H9 (cell line): Measurements from ENCODE around the gene AMIGO3. TPM values are rescaled to one million over a fixed set of nuclear protein-coding genes. Genes with fewer than 3 reads are reported as not detected.
A peak's percentile ranks its signal among the peaks of the same experiment; 100 is the strongest.

Experiments used
- DNase-seq: peaks from one replicate; pipeline ENCODE4 v3.0.0-alpha.2; 2017
- H2AFZ ChIP-seq: one replicate; pipeline ENCODE4 v1.6.1; 2013; ENCODE audit warnings: mild to moderate bottlenecking, low read length, control low read depth, moderate library complexity
- H2AK5ac ChIP-seq: 2 replicates; pipeline ENCODE4 v1.6.1; 2013; ENCODE audit warnings: low read length, control low read depth, mixed read lengths; ENCODE audit not compliant: insufficient read length
- H2BK120ac ChIP-seq: one replicate; pipeline ENCODE4 v1.6.1; 2013; ENCODE audit warnings: low read depth, mild to moderate bottlenecking, low read length, control low read depth, inconsistent platforms; ENCODE audit not compliant: poor library complexity, severe bottlenecking
- H2BK12ac ChIP-seq: 2 replicates; pipeline ENCODE4 v1.6.1; 2013; ENCODE audit warnings: low read length, control low read depth, mixed read lengths, low read depth; ENCODE audit not compliant: insufficient read length
- H2BK15ac ChIP-seq: 2 replicates; pipeline ENCODE4 v1.6.1; 2013; ENCODE audit warnings: low read depth, low read length, control low read depth
- H2BK20ac ChIP-seq: one replicate; pipeline ENCODE4 v1.6.1; 2013; ENCODE audit warnings: low read depth, mild to moderate bottlenecking, low read length, control low read depth, inconsistent platforms; ENCODE audit not compliant: poor library complexity, severe bottlenecking
- H2BK5ac ChIP-seq: 2 replicates; pipeline ENCODE4 v1.6.1; 2013; ENCODE audit warnings: low read length, control low read depth, mixed read lengths; ENCODE audit not compliant: insufficient read length
- H3K14ac ChIP-seq: 2 replicates; pipeline ENCODE4 v1.6.1; 2013; ENCODE audit warnings: low read length, control low read depth; ENCODE audit not compliant: insufficient read depth
- H3K18ac ChIP-seq: 2 replicates; pipeline ENCODE4 v1.6.1; 2013; ENCODE audit warnings: low read depth, mild to moderate bottlenecking, mixed read lengths, low read length, control low read depth; ENCODE audit not compliant: insufficient read length
- H3K23ac ChIP-seq: 2 replicates; pipeline ENCODE4 v1.6.1; 2013; ENCODE audit warnings: low read length, control low read depth, mixed read lengths, low read depth; ENCODE audit not compliant: insufficient read length
- H3K23me2 ChIP-seq: 2 replicates; pipeline ENCODE4 v1.6.1; 2013; ENCODE audit warnings: low read depth, mild to moderate bottlenecking, mixed read lengths, low read length, control low read depth; ENCODE audit not compliant: insufficient read length, poor library complexity, severe bottlenecking
- H3K27ac ChIP-seq: 2 replicates; pipeline ENCODE4 v1.5.1; 2013; ENCODE audit warnings: low read length, control low read depth, mixed read lengths, low read depth; ENCODE audit not compliant: insufficient read length
- H3K27me3 ChIP-seq: 2 replicates; pipeline ENCODE4 v1.6.1; 2013; ENCODE audit warnings: low read length, control low read depth, inconsistent platforms; ENCODE audit not compliant: insufficient read depth
- H3K4ac ChIP-seq: 2 replicates; pipeline ENCODE4 v1.6.1; 2013; ENCODE audit warnings: low read depth, mild to moderate bottlenecking, control low read depth, inconsistent platforms, low read length, moderate library complexity
- H3K4me1 ChIP-seq: 2 replicates; pipeline ENCODE4 v1.6.1; 2013; ENCODE audit warnings: low read length, control low read depth, inconsistent platforms; ENCODE audit not compliant: insufficient read depth
- H3K4me2 ChIP-seq: 2 replicates; pipeline ENCODE4 v1.6.1; 2013; ENCODE audit warnings: low read length, control low read depth, mixed read lengths; ENCODE audit not compliant: insufficient read length, insufficient read depth
- H3K56ac ChIP-seq: 2 replicates; pipeline ENCODE4 v1.6.1; 2013; ENCODE audit warnings: low read depth, mild to moderate bottlenecking, mixed read lengths, low read length, control low read depth; ENCODE audit not compliant: insufficient read length
- H3K79me1 ChIP-seq: 2 replicates; pipeline ENCODE4 v1.6.1; 2013; ENCODE audit warnings: low read depth, mild to moderate bottlenecking, moderate library complexity, low read length, control low read depth, inconsistent platforms; ENCODE audit not compliant: insufficient read depth, poor library complexity, severe bottlenecking
- H3K79me2 ChIP-seq: 2 replicates; pipeline ENCODE4 v1.6.1; 2013; ENCODE audit warnings: low read length, control low read depth, inconsistent platforms; ENCODE audit not compliant: insufficient read depth
- H3K9ac ChIP-seq: 2 replicates; pipeline ENCODE4 v1.6.1; 2013; ENCODE audit warnings: low read length, control low read depth, mixed read lengths; ENCODE audit not compliant: insufficient read length; ENCODE audit errors: extremely low read depth
- H3K9me3 ChIP-seq: one replicate; pipeline ENCODE4 v1.6.1; 2013; ENCODE audit warnings: low read depth, low read length, inconsistent platforms; ENCODE audit not compliant: control insufficient read depth
- H3T11ph ChIP-seq: one replicate; pipeline ENCODE4 v1.6.1; 2013; ENCODE audit warnings: mild to moderate bottlenecking, low read length, control low read depth, inconsistent platforms
- H4K20me1 ChIP-seq: one replicate; pipeline ENCODE4 v1.6.1; 2013; ENCODE audit not compliant: control insufficient read depth, insufficient read length, insufficient read depth
- H4K5ac ChIP-seq: 2 replicates; pipeline ENCODE4 v1.6.1; 2013; ENCODE audit warnings: low read depth, mild to moderate bottlenecking, mixed read lengths, low read length, control low read depth; ENCODE audit not compliant: insufficient read length
- H4K8ac ChIP-seq: replicated peaks from 2 replicates; pipeline ENCODE4 v1.6.1; 2013; ENCODE audit warnings: low read length, control low read depth, mixed read lengths, low read depth; ENCODE audit not compliant: insufficient read length
- H4K91ac ChIP-seq: 2 replicates; pipeline ENCODE4 v1.6.1; 2013; ENCODE audit warnings: low read depth, mild to moderate bottlenecking, moderate library complexity, mixed read lengths, low read length, control low read depth; ENCODE audit not compliant: insufficient read length
- H3K27ac Mint-ChIP-seq, 3 experiments: 2 replicates in 2 of 3; 3 replicates in 1 of 3; pipeline ENCODE4 v1.8.0; 2020 to 2021; ENCODE audit warnings: mixed read lengths in 3 of 3, mild to moderate bottlenecking in 1 of 3, moderate library complexity in 1 of 3
- H3K27me3 Mint-ChIP-seq: 2 replicates; pipeline ENCODE4 v1.8.0; 2021; ENCODE audit warnings: low read depth, mild to moderate bottlenecking, moderate library complexity, mixed read lengths
- H3K36me3 Mint-ChIP-seq, 3 experiments: 2 replicates in 2 of 3; 3 replicates in 1 of 3; pipeline ENCODE4 v1.8.0; 2020 to 2021; ENCODE audit warnings: low read depth in 3 of 3, mixed read lengths in 3 of 3; ENCODE audit not compliant: insufficient read depth in 1 of 3
- H3K4me1 Mint-ChIP-seq, 2 experiments: 2 replicates each; pipeline ENCODE4 v1.8.0; 2020; ENCODE audit warnings: mixed read lengths in 2 of 2
- H3K4me3 Mint-ChIP-seq, 2 experiments: 2 replicates in 1 of 2; 3 replicates in 1 of 2; pipeline ENCODE4 v1.8.0; 2020 to 2021; ENCODE audit warnings: mild to moderate bottlenecking in 2 of 2, mixed read lengths in 2 of 2, moderate library complexity in 1 of 2
- H3K9me3 Mint-ChIP-seq, 2 experiments: 2 replicates in 1 of 2; 3 replicates in 1 of 2; pipeline ENCODE4 v1.8.0; 2020; ENCODE audit warnings: mild to moderate bottlenecking in 2 of 2, mixed read lengths in 2 of 2, moderate library complexity in 1 of 2
- CTCF ChIP-seq: fragments of 200-600 bp; sonication (generic); conservative IDR thresholded peaks from 3 replicates; pipeline ENCODE4 v1.8.0; 2021; ENCODE audit warnings: antibody characterized with exemption, mild to moderate bottlenecking
- WGBS: extraction: QIAGEN DNeasy Blood & Tissue Kit; methylation state at CpG from one replicate; pipeline ENCODE4 v1.1.7; 2013; ENCODE audit warnings: missing lambda C conversion rate, low lambda C conversion rate, mixed read lengths; ENCODE audit not compliant: insufficient read length; ENCODE audit errors: extremely low coverage; 5-methylcytosine and 5-hydroxymethylcytosine counted together
- total RNA-seq: library from RNA; stranded (reverse); gene quantifications from 2 replicates; pipeline ENCODE4 v1.2.1, GENCODE V29; 2021

Gene AMIGO3
- total RNA-seq, 1 experiment from 2014 or later = 3.8 TPM

GRCh38 chr3:49674497-49674983 lies 44.9 kb downstream of the AMIGO3 start:
- no peak overlapping the region for H2AFZ ChIP-seq
- no peaks in the 10 kb centered on the region for H3K27me3 ChIP-seq
- H3K18ac ChIP-seq = no peak overlapping the region
- H3K4me1 Mint-ChIP-seq = peaks cover 12 to 17% of the 10 kb centered on the region in 2 experiments
- H3K9me3 ChIP-seq = no peaks in the 10 kb centered on the region
- no peak overlapping the region for H2BK120ac ChIP-seq
- no peak overlapping the region for H2AK5ac ChIP-seq
- no peaks in the 10 kb centered on the region for H3K9me3 Mint-ChIP-seq
- no peak overlapping the region for H3K56ac ChIP-seq
- H3K27ac ChIP-seq = no peak overlapping the region
- H3K23ac ChIP-seq = no peak overlapping the region
- no peaks in the 10 kb centered on the region; the same call in 1 of the 2 replicates for H3K79me2 ChIP-seq
- no peak overlapping the region for H4K91ac ChIP-seq
- H3K9ac ChIP-seq = peak overlapping the region; percentile 52
- 0 out of 3 replicates have a peak, but pooled peaks have one; percentile 13 for TF ChIP-seq CTCF
- H3K27me3 Mint-ChIP-seq = no peaks in the 10 kb centered on the region; the same call in 1 of the 2 replicates
- no peak for DNase-seq
- peak overlapping the region; percentile 93 for H3K4me2 ChIP-seq
- no peaks in the 10 kb centered on the region for H4K20me1 ChIP-seq
- peak overlapping the region in 1 of 3 experiments; percentile 55; a peak in 1 of 7 replicates for H3K27ac Mint-ChIP-seq
- peak overlapping the region; percentile 94 to 95 for H3K4me3 Mint-ChIP-seq
- H2BK5ac ChIP-seq = no peak overlapping the region
- no peak overlapping the region for H3K4ac ChIP-seq
- no peak overlapping the region for H4K8ac ChIP-seq
- H3T11ph ChIP-seq = no peak overlapping the region
- no peak overlapping the region for H4K5ac ChIP-seq
- 0 out of 2 replicates have a peak overlapping the region, but pooled peaks have one; percentile 34 for H3K14ac ChIP-seq
- H2BK12ac ChIP-seq = no peak overlapping the region
- no CpG with 5 or more reads among the region's 34 CpGs for WGBS
- peaks cover 23 to 36% (median 34%) of the 10 kb centered on the region in 3 experiments; a peak in 6 of 7 replicates for H3K36me3 Mint-ChIP-seq
- H3K79me1 ChIP-seq = peaks cover 4% of the 10 kb centered on the region
- peaks cover 8% of the 10 kb centered on the region for H3K23me2 ChIP-seq
- no peak overlapping the region for H2BK15ac ChIP-seq
- H3K4me1 ChIP-seq = no peaks in the 10 kb centered on the region; the same call in 1 of the 2 replicates
- no peak overlapping the region for H2BK20ac ChIP-seq
